NK-92 (cell line): Measurements from ENCODE around the gene RAPH1.
"Not testable (repeated sequence)": the region's sequence is repeated elsewhere in the genome, so short reads cannot be mapped to it uniquely, and the experiment has no call there.

Experiments
- DNase-seq: peaks from one replicate; lab custom pipeline; 2025; ENCODE audit not compliant: unreplicated experiment; lab: John Stamatoyannopoulos, UW

RAPH1 gene

GRCh38 chr2:203432811-203433210, 102.3 kb downstream of the RAPH1 start:
- DNase-seq = no peak

- no peak for DNase-seq
These were observed 103.5 kb downstream of the RAPH1 start for GRCh38 chr2:203431391-203432185.

- DNase-seq = not testable (repeated sequence)
These were observed 105.5 kb downstream of the RAPH1 start for GRCh38 chr2:203429643-203430042.

- no peak for DNase-seq
These were observed 108.0 kb downstream of the RAPH1 start for GRCh38 chr2:203427061-203427460.

- no peak for DNase-seq
These were observed 116.8 kb downstream of the RAPH1 start for GRCh38 chr2:203418271-203418670.

GRCh38 chr2:203413796-203414195, 121.3 kb downstream of the RAPH1 start:
- DNase-seq = no peak

- no peak for DNase-seq
These were observed 122.4 kb downstream of the RAPH1 start for GRCh38 chr2:203412546-203413331.

GRCh38 chr2:203407496-203407895, 127.6 kb downstream of the RAPH1 start:
- DNase-seq = no peak

- DNase-seq = no peak
These were observed 130.1 kb downstream of the RAPH1 start for GRCh38 chr2:203404996-203405395.

- DNase-seq = no peak
These were observed 134.1 kb downstream of the RAPH1 start for GRCh38 chr2:203400805-203401585.

- no peak for DNase-seq
These were observed 136.1 kb downstream of the RAPH1 start for GRCh38 chr2:203399031-203399430.

- DNase-seq = no peak
These were observed 138.4 kb downstream of the RAPH1 start for GRCh38 chr2:203396667-203397066.

GRCh38 chr2:203395858-203396257, 139.2 kb downstream of the RAPH1 start:
- no peak for DNase-seq

GRCh38 chr2:203394519-203395227, 140.4 kb downstream of the RAPH1 start:
- no peak for DNase-seq

- DNase-seq = not testable (repeated sequence)
These were observed 146.9 kb downstream of the RAPH1 start for GRCh38 chr2:203388153-203388552.

GRCh38 chr2:203383038-203383437, 152.1 kb downstream of the RAPH1 start:
- DNase-seq = no peak

- no peak for DNase-seq
These were observed 155.9 kb downstream of the RAPH1 start for GRCh38 chr2:203379156-203379555.

GRCh38 chr2:203376173-203376572, 158.9 kb downstream of the RAPH1 start:
- DNase-seq = no peak

- DNase-seq = not testable (repeated sequence)
These were observed 162.4 kb downstream of the RAPH1 start for GRCh38 chr2:203372706-203373105.

GRCh38 chr2:203366639-203367466, 168.2 kb downstream of the RAPH1 start:
- no peak for DNase-seq
